Cardiac muscle cell (in vitro differentiated cells and primary cell): ENCODE measurements around the gene RALY. TPM values are rescaled to one million over a fixed set of nuclear protein-coding genes. Genes with fewer than 3 reads are reported as not detected.

ENCODE experiments used
- DNase-seq, 2 donors: peaks; one replicate each; pipeline versions ENCODE4 v3.0.0 to v3.0.0-alpha.2; 2010 to 2017; ENCODE audit warnings: low read depth in 1 of 2, low spot score in 1 of 2
- H3K27ac ChIP-seq: fragments of 200-600 bp; sonication (generic); 2 replicates; pipeline ENCODE4 v1.5.1; 2016
- H3K27me3 ChIP-seq: fragments of 200-600 bp; sonication (generic); 2 replicates; pipeline ENCODE4 v1.6.0; 2016; ENCODE audit warnings: control low read depth
- H3K36me3 ChIP-seq: fragments of 200-600 bp; sonication (generic); 2 replicates; pipeline ENCODE4 v1.5.1; 2016; ENCODE audit warnings: control low read depth
- H3K4me1 ChIP-seq: fragments of 200-600 bp; sonication (generic); 2 replicates; pipeline ENCODE4 v1.8.1; 2017; ENCODE audit warnings: low read depth, mild to moderate bottlenecking, mixed run types
- H3K4me3 ChIP-seq: fragments of 200-600 bp; sonication (generic); 2 replicates; pipeline ENCODE4 v1.5.1; 2016; ENCODE audit warnings: mild to moderate bottlenecking
- H3K9me3 ChIP-seq: fragments of 200-600 bp; sonication (generic); 2 replicates; pipeline ENCODE4 v1.5.1; 2017; ENCODE audit warnings: low read depth, mild to moderate bottlenecking, control low read depth
- polyA plus RNA-seq: library from polyadenylated mRNA; unstranded; fragments of >200 nt; fragmentation: Nextera tagmentation; extraction: Ambion mirVana; gene quantifications from 2 replicates; pipeline ENCODE4 v1.2.1, GENCODE V29; 2016
- total RNA-seq: library from RNA; depleted of rRNA; stranded (reverse); fragments of >200 nt; gene quantifications from 2 replicates; pipeline ENCODE4 v1.2.3, GENCODE V29; 2016
- TF ChIP-seq, protein P1 (sequence below): IDR thresholded peaks from 2 replicates; pipeline ENCODE4 v1.5.1; 2012; ENCODE audit warnings: low read depth, mild to moderate bottlenecking, low read length

The RALY gene
- total and polyA plus RNA-seq, 2 experiments from 2014 or later = 241 to 308 TPM

- no peaks in the 10 kb centered on the region for H3K36me3 ChIP-seq
- H3K27ac ChIP-seq = no peak overlapping the region
- TF ChIP-seq, protein P1, sequence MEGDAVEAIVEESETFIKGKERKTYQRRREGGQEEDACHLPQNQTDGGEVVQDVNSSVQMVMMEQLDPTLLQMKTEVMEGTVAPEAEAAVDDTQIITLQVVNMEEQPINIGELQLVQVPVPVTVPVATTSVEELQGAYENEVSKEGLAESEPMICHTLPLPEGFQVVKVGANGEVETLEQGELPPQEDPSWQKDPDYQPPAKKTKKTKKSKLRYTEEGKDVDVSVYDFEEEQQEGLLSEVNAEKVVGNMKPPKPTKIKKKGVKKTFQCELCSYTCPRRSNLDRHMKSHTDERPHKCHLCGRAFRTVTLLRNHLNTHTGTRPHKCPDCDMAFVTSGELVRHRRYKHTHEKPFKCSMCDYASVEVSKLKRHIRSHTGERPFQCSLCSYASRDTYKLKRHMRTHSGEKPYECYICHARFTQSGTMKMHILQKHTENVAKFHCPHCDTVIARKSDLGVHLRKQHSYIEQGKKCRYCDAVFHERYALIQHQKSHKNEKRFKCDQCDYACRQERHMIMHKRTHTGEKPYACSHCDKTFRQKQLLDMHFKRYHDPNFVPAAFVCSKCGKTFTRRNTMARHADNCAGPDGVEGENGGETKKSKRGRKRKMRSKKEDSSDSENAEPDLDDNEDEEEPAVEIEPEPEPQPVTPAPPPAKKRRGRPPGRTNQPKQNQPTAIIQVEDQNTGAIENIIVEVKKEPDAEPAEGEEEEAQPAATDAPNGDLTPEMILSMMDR = no peak
- peaks cover 76% of the 10 kb centered on the region for H3K4me1 ChIP-seq
- no peak overlapping the region for H3K4me3 ChIP-seq
- H3K27me3 ChIP-seq = no peaks in the 10 kb centered on the region
- H3K9me3 ChIP-seq = no peaks in the 10 kb centered on the region
- peak in 1 of 2 donors; percentile 76 for DNase-seq
These were observed 48.6 kb downstream of the RALY start for GRCh38 chr20:34042262-34042661.

- Histone ChIP-seq H3K4me1 (peaks cover 69% of the 10 kb centered on the region), H3K4me3 (no peak overlapping the region), H3K36me3 (no peaks in the 10 kb centered on the region), H3K27me3 (no peaks in the 10 kb centered on the region), H3K9me3 (no peaks in the 10 kb centered on the region), H3K27ac (no peak overlapping the region)
- DNase-seq = no peak
- TF ChIP-seq, protein P1 = no peak
These were observed 49.3 kb downstream of the RALY start for GRCh38 chr20:34043025-34043424.

- TF ChIP-seq, protein P1 = no peak
- Histone ChIP-seq H3K27ac (no peak overlapping the region), H3K4me3 (no peak overlapping the region), H3K9me3 (no peaks in the 10 kb centered on the region), H3K36me3 (no peaks in the 10 kb centered on the region), H3K27me3 (no peaks in the 10 kb centered on the region), H3K4me1 (peaks cover 46% of the 10 kb centered on the region)
- DNase-seq = peak; percentile 64 to 82
These were observed 51.6 kb downstream of the RALY start for GRCh38 chr20:34045294-34045693.

DNA sequence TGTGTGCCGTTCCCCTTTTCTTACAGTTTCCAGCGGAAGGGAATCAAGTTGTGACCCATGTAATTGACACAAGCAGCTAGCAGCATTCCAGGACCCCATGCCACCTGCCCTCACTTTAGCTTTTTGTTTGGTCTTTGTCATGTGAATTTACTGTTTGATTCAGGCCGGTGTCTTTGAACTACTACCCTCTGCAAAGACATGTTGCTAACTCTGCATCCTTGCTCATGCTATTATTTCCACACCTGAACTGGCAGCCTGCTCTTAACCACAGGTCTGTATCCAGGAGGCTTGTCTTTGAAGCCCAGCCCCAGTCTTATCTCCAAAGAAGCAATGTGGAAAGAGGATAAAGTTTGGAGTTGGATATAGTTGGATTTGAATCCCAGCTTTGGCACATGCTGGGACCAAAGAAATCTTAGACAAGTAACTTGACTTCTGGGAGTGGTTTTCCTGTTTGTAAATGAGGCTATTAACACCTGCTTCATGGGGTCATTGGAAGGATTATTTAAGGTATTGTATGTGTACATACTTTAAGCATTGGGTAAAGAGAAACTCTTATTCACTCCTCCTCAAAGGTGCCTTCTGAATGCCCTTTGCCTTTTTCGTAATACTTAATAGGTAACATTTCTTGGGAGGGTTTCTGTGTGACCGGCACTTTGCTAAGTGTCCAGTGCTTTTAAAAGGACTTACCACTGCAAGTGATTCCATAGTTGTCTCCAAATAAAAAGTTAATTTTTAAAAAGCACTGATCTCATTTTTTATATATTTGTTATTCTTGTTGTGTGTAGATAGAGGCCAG lies 52.4 kb downstream of the RALY start:
- no peak overlapping the region for H3K27ac ChIP-seq
- no peaks in the 10 kb centered on the region for H3K9me3 ChIP-seq
- H3K4me1 ChIP-seq = peaks cover 38% of the 10 kb centered on the region
- TF ChIP-seq, protein P1 = no peak
- H3K27me3 ChIP-seq = no peaks in the 10 kb centered on the region
- no peak overlapping the region for H3K4me3 ChIP-seq
- no peak for DNase-seq
- no peaks in the 10 kb centered on the region for H3K36me3 ChIP-seq

DNA sequence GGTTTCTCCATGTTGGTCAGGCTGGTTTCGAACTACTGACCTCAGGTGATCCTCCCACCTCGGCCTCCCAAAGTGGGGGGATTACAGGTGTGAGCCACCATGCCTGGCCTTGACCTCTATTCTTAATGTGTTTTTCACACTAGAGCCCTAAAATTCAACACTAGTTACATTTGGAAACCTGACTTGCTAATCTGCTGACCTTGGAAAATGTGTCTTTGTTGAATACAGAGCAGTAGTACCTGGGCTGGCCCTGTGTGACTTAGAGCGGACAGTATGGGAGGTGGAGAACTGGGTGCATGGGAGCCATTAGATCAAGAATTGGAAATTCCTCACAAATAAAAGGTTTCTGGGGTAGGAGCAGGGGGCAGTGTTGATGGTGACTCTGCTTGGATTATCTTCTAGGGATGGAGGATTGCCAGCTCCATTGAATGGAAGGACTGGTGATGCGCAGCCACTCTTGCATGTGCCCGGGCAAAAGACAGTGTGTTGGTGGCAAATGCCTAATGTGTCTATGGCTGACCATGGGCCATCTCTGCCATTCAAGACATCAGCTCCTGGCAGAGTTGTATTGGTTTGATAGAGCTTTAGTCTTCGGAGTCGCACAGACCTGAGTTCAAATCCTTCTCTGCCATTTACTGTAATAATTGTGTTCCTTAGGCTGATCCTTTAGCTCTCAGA lies 53.4 kb downstream of the RALY start:
- no peaks in the 10 kb centered on the region for H3K27me3 ChIP-seq
- peaks cover 28% of the 10 kb centered on the region for H3K4me1 ChIP-seq
- H3K36me3 ChIP-seq = no peaks in the 10 kb centered on the region
- TF ChIP-seq, protein P1 = no peak
- H3K9me3 ChIP-seq = no peaks in the 10 kb centered on the region
- no peak overlapping the region for H3K4me3 ChIP-seq
- no peak overlapping the region for H3K27ac ChIP-seq
- no peak for DNase-seq
